Gastroesophageal sphincter (tissue), 3 donors: ENCODE measurements around the gene CDK3.

Experiments
- POLR2AphosphoS5 ChIP-seq: sonication (generic); formaldehyde crosslinking; IDR thresholded peaks from one replicate; pipeline ENCODE4 v1.6.1; 2017; ENCODE audit warnings: antibody characterized with exemption
- TF ChIP-seq, protein P1 (sequence below), 4 experiments: fragments of 200-600 bp in 2 of 4; fragments of 450-650 bp in 2 of 4; sonication (generic) in 1 of 4; IDR thresholded peaks; one replicate each; pipeline ENCODE4 v1.5.1; 2017 to 2019; ENCODE audit warnings: antibody characterized with exemption in 4 of 4, mild to moderate bottlenecking in 2 of 4, moderate library complexity in 2 of 4

- TF ChIP-seq POLR2AphosphoS5: no peak
- TF ChIP-seq, protein P1, sequence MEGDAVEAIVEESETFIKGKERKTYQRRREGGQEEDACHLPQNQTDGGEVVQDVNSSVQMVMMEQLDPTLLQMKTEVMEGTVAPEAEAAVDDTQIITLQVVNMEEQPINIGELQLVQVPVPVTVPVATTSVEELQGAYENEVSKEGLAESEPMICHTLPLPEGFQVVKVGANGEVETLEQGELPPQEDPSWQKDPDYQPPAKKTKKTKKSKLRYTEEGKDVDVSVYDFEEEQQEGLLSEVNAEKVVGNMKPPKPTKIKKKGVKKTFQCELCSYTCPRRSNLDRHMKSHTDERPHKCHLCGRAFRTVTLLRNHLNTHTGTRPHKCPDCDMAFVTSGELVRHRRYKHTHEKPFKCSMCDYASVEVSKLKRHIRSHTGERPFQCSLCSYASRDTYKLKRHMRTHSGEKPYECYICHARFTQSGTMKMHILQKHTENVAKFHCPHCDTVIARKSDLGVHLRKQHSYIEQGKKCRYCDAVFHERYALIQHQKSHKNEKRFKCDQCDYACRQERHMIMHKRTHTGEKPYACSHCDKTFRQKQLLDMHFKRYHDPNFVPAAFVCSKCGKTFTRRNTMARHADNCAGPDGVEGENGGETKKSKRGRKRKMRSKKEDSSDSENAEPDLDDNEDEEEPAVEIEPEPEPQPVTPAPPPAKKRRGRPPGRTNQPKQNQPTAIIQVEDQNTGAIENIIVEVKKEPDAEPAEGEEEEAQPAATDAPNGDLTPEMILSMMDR (IDR thresholded peaks at IDR 0.05): no peak
Measured at GRCh38 chr17:76049239-76049638, 48.6 kb downstream of the CDK3 start.
